GM19455 (cell line): ENCODE data around the gene GRIN2C.

Experiments used
- ATAC-seq: cut with Tn5 transposase; IDR thresholded peaks from one replicate; pipeline ENCODE4 v1.9.1; 2021; ENCODE audit not compliant: unreplicated experiment

GRIN2C gene

DNA sequence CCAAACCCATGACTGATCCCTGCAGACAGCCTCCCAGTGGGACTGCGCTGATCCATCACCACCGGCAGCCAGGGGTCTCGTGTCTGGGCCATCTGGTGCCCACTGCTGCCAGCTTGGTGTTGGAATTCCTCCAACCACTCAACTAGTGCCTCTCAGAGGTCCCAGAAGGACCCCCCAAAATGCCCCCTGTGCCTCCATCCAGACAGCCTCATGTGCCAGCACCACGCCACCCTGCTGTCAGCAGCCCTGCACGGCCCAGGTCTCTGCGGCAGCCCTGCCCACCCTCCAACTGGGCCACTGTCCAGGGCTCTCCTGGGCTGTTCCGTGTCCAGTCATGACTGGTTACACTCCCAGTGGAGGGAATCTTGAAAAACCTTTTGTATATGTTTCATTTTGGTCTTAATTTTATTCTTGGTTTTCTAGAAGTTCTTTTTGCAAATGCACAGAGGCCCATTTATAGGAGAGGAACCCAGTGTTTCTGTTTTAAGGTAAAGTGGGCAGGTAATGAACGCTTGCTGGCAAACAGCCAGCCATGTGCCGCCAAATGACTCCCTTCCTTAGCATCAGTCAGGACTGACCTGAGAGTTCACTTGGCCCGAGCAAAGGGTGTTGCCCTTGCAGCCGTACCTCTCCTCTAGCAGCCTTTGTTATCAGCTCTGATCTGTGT is 34.6 kb downstream of the GRIN2C start:
- ATAC-seq = no peak

DNA sequence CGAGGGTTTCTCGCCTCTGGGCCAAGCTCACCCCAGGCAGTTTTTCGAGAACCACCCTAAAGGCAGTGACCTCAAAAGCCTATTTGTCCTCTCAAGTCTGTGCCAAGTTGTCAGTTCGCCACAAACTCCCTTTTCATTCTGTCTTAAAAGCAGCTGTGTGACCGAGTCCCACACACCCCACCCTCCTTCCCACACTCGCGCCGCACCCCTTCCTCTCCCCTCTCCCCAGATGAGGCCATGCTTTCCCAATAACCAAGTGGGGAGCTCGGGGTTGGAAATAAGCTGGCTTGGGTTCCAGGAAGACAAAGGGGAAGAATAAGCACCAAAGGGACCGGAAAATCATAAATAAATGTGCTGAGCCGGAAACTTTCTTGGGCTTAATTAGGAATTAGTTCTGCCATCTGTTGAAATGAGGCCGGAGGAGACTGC is 36.7 kb downstream of the GRIN2C start:
- no peak for ATAC-seq

DNA sequence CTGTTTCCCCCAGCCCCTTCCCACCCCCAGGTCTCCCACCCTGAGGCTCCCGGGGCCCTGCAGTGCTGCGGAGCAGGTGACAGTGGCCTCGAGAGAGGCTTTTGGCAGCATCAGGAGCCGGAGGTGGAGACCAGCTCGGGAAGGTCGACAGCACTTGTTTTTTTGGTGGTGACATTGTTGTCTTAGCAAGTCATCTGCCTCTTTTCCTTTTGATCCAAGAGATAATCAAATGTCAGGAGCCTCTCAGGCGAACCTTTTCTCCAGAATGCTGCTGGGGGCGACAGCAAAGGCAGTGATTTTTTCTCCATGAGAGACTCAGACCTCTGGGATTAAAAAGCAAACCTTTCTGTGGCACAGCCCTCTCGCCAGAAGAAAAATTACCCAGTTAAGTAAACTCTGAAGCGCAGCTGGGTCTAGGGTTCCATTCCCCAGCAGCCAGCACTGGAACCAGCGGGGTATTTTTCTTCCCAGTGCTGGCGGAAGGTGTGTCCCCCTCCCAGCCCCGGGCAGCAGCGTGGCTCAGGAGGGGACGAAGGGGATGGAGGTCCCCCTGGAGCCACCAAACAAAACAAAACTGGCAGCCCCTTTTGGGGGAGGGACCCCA is 37.2 kb downstream of the GRIN2C start:
- ATAC-seq = no peak

DNA sequence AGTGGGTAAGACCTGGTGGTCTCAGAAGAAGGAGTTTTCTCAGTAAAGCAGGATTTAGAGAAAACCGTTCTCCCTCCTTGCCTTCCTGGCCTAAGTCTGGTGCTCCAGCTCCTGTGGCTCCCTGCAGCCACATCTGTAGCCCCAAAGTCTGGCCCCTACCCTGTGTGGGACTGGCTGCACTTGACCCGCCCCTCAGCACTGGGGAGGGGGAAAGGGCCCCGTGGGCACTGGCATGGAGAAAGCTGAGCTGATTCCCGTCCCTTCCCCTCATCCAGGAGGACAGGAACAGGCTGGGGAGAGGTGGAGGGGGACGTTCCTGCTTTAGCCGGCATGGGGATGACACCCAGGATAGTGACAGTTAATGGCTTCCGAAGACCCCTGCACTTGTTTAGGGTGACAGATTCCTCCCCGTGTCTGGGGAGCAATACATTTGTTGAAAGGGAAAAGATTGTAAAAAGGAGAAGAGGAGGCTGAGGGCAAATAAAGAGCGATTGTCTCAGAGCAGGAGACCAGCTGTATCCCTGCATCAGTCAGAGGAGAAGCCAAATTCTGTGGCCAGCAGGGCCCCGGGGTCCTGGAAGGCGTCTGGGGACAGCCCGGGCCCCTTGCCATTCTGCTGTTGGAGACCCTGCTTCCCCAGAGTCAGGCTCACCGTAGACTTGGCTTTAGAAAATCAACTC is 37.9 kb downstream of the GRIN2C start:
- no peak for ATAC-seq

DNA sequence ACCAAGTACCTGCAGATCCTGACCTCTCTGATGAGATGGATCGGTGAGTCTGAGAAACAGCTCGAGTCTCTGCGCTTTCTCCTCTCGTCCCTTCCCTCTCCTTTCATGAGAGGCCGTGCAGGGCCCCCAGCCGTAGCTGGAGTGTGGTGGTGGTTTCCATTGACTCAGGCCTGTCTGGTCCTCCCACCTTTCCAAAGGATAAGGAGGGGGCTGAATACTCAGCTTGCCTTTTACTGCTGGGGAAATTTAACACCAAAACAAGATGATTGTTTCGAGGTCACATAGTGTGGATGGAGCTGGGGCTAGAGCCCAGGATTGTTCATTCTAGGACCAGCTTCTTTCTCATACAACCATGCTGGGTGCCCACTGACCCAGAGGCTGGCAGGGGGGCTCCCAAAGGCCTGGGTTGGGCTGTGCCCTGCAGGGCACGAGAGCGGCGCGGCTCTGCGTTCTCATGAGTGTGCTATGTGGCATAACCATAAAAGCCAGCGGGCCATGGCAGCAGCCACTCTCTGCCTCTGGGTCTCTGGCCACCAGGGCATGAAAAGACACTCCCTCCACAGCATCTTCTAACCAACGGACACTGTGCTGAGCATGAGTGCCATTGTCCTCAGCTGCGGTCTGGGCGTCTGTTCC is 39.8 kb downstream of the GRIN2C start:
- no peak for ATAC-seq

DNA sequence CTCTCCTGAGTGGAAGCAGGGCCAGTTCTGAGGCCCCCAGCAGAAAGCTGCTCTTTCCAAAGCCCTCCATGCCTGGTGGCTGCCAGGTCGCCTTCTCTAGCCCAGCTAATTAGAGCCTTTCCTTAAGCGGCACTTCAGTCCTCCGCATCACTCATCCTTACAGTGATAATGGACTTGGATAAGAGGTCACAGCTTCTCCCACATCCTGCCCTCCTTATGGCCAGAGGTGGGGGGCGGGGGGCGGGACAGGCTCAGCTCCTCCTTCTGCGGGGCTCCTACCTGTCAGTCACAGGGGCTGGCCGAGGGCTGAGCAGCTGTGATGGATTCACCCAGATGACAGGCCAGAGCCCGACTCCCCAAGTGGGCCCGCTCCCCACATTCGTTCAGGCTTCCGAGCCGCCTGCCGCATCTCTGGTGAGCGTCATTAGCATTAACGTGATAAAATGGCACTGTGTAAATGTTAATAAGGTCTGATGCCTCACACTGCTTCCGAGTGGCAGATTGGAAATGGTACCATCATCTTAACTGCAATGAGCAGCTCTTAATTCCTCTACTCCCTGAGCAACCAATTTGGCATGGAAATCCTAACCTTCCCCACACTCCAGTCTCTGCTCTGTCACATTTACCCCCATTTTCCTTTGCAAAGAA is 41.3 kb downstream of the GRIN2C start:
- no peak for ATAC-seq

DNA sequence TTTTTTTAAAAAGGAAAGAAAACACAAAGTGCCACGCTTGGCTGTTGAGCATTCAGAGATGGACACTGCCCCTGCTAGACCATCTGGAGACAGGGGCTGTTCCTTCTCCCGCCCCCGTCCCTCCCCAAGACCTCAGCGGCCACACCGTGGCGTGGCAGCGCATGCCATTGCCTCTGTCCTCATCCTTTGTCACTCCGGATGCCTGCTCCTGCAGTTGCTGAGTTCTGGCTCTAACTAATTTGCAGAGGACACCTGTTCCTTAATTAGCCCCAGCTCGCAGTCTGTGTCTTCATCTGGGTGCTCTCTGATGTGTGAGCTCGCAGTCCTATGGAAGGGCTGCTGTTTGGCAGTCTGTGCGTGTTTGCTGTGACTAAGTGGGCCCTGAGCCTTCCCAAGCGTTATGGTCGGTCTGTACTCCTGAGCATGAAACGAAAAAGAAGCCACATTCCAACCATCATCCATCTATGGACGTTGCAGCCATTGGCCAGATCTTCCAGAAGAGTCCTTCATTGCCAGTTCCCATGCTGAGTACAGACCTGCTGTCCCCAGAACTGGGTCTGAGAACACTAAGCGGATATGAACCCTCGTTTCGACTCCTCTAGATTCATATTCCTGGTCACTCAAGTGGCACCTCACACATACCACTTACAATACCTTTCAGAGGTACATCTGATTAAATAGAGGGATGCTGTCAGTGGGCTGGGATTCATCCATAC is 42.6 kb downstream of the GRIN2C start:
- ATAC-seq = no peak

DNA sequence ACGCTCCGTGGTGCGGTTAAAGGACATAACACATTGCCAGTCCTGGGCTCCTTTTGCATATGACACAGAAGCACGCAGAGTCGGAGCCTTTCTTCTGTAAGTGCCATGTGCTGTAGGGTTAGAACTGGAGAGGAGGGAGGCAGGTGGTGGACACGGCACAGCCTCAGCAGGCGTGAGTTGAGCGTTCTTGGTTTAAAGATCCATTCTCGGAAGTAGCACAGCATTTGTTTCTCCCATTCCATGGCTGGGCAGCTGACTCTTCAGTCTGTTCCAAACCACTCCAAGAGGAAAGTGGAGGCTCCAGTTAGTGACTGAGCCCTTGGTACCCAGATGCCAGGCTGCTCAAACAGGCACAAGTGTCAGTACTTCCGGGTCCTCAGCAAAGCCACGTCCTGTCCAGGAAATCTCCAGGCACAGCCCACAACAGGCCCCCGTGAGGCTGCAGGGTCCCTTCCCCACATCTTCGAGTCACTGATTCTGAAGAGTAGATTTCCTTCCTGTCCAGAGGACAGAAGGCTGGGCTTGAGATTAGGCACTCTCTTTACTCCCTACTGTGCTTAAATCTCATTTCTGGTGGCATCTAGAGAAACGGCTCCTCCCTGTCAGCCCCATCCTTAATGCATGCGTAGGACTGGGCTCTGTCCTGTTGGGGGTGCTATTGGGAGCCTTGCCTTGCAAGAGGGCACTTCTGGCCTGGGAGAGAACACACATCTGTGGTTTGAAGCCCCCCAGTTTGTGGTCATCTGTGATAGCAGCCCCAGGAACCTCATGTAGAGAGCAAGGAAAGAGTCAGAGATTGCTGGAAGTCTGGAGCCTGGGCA is 43.9 kb downstream of the GRIN2C start:
- no peak for ATAC-seq

DNA sequence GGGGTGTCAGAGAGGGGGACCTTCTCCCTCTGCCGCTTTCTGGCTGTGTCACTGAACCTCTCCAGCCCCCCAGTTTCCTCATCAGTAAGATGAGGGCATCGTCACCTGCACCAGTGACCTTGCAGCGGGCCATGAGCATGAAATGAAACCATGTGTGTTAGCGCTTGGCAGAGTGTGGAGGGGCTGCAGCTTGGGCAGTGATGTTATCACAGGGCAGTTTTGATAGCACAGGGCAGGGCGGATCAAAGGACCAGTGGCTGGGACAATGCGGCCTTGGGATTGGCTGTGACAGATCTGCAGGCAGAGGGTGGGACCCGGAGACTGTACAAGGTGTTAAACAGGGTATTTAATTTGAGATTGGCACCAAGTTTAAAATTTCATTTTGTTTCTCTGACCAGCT is 44.6 kb downstream of the GRIN2C start:
- ATAC-seq = no peak

DNA sequence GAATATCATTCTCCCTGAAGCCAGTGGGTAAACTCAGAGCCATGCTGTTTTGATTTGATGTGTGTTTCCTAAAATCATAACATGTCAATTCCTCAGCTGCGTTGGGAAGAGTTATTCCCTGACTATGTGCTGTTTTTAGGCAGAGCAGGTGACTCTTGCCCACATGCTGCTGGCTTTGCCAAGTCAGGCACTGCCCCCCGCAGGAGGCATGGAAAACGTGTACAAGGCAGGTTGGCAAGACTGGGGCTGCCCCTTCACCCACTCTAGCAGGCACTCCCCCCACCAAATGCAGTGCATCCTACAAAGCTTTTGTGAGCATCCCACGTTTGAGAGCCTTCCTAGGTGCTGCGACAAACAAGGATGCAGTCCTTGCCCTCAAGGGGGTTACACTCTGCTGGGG is 45.2 kb downstream of the GRIN2C start:
- no peak for ATAC-seq

DNA sequence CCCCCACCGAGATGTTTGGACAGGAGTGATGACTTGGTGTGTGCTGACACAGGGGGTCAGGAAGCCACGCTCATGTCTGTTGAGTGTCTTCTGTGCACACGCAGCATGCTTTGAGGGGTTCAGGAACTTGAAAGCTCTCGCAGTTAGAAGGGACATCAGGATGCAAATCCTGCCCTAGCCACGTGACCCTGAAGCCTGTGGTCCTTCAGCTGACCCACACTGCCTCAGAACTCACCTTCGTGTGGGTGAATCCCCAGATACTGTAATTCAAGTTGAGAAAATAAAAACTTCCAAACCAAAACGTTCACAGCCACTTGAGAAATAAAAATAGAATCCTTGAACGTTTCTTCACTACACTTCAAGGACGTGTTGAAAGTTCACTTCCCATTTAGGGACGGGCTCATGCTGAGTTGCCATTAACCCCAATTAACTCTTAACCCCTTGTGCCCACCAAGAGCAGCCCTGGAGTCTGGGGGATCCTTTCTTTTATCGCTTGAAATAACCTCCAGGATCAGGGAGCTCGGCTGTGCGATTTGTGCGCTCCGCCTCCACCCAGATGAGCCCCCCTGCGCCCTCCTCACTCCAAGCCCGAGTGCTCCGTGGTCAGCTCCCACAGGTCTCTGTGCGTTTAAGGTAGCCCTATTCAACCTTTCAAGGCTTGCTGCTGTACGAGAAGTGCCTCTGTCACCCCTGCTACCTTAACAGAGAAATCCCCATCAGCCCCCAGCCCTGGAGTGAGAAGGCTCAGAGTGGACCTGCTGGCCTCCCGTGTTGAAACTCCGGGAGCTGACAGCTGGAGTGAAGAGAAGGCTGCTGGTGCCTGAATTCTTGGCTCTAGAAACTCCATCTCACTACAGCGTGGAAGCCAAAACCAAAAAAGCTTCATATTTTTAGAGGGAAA is 47.3 kb downstream of the GRIN2C start:
- ATAC-seq = no peak

DNA sequence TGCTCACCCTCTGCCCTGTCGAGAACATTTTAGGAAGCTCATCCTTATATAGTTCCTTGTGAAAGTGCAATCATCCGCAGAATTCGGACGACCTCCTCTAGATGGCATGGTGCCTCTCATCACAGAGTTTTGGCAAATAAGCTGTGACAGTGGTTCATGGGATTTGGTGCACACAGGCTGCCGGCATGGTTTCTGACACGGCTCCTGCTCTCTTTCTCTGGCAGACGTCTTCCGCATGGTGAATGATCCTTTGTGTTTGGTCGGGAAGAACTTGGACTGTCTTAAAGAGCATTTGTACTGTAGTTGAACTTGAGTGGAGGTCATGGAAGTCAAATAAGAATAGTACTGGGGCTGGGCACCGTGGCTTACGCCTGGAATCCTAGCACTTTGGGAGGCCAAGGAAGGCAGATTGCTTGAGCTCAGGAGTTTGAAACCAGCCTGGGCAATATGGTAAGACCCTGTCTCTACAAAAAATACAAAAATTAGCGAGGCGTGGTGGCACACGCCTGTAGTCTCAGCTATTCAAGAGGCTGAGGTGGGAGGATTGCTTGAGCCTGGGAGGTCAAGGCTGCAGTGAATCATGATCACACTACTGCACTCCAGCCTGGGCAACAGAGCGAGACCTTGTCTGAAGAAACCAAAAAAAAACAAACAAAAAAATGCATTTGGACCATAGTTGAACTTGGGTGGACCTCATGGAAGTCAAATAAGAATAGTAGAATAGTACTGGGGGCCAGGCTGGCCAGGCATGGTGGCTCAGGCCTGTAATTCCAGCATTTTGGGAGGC is 48.8 kb downstream of the GRIN2C start:
- ATAC-seq = no peak

DNA sequence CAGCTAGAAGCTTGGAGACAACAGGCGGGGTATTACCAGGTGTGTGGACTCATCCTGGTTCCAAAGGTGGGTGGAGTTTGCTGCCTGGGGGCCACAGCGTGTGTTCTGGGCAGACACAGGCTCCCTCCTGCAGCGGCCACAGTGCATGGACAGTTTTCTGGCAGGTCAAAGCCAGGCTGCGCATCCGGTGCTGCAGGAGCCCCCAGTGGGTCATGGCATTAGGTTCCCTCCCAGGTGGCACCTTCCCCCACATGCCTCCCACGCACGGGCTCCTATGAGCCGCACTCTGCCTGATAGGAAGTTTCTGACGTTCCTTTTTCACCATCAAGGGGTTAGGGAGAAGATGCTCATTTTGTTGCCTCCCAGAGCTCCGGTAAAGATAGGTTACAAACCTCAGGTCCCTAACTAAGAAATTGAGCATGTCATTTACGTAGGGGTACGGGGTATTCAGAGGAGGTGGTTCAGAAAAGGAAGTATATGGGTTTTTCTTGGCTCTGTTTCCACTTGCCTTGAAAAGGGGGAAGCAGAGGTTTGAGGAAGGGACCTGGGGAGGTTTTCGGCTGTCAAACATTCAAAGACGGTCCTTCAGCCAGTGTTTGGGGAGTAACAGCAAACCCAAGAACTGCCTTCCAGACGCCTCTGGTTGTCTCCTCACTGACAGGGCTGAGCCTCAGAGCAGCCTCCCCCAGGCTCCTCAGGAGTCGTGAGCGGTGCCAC is 50.8 kb downstream of the GRIN2C start:
- no peak for ATAC-seq

DNA sequence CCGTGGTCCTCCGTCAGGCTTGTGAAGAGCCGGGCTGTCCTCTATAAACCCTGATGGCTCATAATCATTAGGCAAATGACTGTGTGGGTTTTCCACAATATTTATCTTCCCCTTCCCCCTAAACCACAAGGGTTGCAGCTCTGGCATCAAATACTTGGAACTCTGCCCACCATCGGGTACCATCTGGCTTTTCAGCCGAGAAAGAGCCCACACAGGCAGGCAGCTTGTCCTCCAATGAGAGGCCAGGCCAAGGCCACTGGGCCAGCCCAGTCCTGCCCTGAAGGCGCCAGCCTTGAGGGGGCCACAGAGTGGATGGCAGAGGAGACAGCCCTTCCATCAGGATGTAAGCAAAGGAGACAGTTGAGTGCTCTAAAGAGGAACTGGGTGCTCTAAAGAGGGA is 51.8 kb downstream of the GRIN2C start:
- no peak for ATAC-seq

DNA sequence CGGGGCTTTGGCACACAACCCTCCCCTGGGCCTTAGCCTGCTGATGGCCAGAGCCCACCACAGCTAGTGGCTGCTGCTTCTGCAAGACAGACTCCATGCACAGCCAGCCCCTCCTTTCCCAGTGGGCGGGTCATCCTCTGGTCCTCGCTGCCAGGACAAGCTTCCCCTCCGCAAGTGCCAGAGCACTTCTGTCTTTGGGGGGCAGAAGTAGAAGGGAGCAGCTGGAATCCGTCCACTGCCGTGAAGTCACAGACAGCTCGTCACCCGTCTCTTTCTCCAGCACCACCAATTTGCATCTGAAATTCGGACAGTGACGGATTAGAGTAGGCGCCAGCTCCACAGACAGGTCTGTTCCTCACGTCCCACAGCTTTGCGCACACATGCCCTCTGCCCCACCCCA is 52.2 kb downstream of the GRIN2C start:
- no peak for ATAC-seq

DNA sequence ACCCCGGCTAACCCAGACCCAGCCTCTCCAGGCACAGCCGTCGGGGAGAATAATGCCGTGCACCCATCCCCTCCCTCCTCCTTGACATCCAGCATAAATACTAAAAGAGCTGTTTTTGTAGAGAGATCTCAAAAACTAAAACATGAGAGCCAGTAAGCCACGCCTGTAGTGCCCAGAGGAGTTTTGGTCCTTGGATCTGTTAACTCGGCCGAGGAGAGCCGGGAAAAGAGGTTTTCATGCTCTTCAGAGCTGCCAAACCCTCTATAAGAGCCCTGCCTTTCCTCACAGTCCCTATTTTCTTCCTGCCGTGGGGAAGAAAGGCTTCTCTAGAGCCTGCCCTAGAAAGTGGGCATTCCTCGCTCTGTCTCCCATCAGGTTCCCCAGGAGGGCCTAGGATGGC is 53.4 kb downstream of the GRIN2C start:
- no peak for ATAC-seq

DNA sequence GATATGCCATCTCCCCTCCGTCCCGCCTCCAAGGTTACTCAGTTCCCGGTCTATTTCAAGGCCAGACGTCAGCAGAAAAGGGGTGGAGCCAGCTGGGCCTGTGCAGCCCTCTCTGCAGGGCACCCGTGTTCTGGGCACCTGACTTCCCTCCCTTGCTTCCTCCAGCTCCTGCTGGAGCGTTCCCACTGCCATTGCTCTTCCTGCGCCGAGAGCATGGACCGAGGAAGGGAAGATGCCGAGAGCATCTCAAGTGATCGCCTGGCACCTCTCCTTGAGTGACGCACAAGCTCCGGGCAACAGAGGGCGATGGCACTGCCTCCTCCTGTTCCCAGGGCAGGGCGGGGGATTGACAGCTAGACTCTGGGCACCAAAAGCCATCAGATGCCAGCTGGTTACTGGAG is 54.1 kb downstream of the GRIN2C start:
- no peak for ATAC-seq

DNA sequence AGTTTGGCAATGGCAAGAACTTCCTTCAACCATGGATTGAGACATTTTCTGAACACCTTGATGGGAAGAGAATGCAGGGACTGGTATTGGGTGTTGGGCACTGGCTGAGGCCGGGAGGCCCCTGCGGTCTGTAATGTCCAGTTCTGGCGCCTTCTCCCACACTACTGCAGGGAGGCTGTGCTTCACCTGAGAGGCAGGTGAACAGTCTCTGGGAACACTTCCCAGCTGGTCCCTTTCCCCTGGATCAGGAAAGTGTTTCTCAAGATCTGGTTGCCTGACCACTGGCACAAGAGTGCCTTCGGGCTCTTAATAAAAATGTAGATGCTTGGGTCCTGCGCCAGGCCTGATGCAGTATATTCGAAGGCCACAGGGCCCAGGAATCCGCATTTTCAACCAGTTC is 55.0 kb downstream of the GRIN2C start:
- no peak for ATAC-seq
